GM10248 (cell line): ENCODE data around the gene CFAP46.
"Not testable (repeated sequence)": the region's sequence is repeated elsewhere in the genome, so short reads cannot be mapped to it uniquely, and the experiment has no call there.

Experiments
- CTCF ChIA-PET: fragments of 300-600 bp; sonication (Branson Sonifier 250); formaldehyde crosslinking; extraction: SDS; loops from one replicate; lab custom pipeline; 2021; ENCODE audit warnings: antibody characterized with exemption; lab: Yijun Ruan, JAX
- POLR2A ChIA-PET: fragments of 350-650 bp; sonication (Branson Sonifier 250); formaldehyde crosslinking; extraction: SDS; loops from one replicate; lab custom pipeline; 2020; ENCODE audit warnings: antibody characterized with exemption; lab: Yijun Ruan, JAX
- DNase-seq: peaks from one replicate; pipeline ENCODE4 v3.0.0; 2012; ENCODE audit errors: extremely low spot score
- TF ChIP-seq, protein P1 (sequence below): IDR thresholded peaks from 2 replicates; pipeline ENCODE4 v1.5.1; 2012; ENCODE audit warnings: mild to moderate bottlenecking, low read depth; ENCODE audit errors: extremely low read depth, missing control alignments, control extremely low read depth

The CFAP46 gene

DNA sequence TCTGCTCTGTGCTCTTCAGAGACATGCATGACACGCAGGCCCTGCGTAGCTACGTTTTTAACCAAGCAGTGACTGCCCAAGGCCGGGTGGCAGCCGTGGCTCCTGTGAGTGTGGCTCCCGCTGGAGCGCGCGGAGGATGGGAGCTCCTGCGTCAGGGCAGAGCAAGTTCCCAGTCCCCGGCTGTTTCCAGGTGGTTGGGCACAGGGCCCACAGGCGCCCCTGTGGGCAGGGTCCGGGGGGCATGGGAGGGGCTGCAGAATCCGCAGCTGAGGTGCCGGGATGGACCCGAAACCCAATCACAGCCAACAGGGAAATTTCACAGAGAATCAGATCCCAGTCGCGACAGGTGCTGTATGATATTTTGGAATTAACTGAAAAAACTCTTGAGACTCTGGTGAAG is 166.2 kb downstream of the CFAP46 start:
- CTCF ChIA-PET, result no interaction called here
- TF ChIP-seq, protein P1, sequence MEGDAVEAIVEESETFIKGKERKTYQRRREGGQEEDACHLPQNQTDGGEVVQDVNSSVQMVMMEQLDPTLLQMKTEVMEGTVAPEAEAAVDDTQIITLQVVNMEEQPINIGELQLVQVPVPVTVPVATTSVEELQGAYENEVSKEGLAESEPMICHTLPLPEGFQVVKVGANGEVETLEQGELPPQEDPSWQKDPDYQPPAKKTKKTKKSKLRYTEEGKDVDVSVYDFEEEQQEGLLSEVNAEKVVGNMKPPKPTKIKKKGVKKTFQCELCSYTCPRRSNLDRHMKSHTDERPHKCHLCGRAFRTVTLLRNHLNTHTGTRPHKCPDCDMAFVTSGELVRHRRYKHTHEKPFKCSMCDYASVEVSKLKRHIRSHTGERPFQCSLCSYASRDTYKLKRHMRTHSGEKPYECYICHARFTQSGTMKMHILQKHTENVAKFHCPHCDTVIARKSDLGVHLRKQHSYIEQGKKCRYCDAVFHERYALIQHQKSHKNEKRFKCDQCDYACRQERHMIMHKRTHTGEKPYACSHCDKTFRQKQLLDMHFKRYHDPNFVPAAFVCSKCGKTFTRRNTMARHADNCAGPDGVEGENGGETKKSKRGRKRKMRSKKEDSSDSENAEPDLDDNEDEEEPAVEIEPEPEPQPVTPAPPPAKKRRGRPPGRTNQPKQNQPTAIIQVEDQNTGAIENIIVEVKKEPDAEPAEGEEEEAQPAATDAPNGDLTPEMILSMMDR, result no peak
- POLR2A ChIA-PET, result no interaction called here
- DNase-seq, result no peak

DNA sequence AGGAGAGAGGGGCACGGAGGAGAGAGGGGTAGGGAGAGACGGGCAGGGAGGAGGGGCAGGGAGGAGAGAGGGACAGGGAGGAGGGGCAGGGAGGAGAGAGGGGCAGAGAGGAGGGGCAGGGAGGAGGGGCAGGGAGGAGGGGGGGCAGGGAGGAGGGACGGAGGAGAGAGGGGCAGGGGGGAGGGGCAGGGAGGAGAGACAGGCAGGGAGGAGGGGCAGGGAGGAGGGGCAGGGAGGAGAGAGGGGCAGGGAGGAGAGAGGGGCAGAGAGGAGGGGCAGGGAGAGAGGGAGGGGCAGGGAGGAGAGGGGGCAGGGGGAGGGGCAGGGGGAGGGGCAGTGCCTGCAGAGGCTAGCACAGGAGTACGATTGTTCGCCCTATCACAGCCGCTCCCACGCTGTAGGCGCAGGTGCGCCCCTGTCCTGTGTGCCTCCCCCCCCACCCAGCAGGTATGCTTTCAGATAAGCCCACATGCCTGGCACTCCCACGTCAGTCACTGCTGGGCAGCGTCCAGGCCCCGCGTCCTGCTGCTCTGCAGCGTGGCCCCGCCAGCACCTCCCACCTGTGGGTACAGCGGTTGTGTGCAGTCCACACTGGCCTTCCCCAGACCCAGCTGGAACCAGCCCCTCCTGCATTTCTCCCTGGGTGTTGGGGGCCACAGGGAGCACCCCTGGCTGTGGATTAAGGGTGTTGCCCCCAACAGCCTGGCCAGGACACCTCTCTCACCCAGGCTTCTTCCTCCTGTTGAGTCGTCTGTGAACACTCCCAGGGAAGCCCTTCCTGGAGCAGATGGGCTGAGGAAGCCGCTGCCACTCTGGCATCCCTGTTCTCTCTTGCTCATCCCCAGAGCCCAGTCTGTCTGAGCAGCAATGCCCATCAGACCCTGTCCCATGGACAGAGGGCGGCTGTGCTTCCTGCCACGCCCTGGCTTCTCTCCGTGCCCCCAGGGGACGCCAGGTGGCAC is 167.2 kb downstream of the CFAP46 start:
- CTCF ChIA-PET, result no interaction called here
- no peak for DNase-seq
- TF ChIP-seq, protein P1, result no peak
- POLR2A ChIA-PET, result no interaction called here

DNA sequence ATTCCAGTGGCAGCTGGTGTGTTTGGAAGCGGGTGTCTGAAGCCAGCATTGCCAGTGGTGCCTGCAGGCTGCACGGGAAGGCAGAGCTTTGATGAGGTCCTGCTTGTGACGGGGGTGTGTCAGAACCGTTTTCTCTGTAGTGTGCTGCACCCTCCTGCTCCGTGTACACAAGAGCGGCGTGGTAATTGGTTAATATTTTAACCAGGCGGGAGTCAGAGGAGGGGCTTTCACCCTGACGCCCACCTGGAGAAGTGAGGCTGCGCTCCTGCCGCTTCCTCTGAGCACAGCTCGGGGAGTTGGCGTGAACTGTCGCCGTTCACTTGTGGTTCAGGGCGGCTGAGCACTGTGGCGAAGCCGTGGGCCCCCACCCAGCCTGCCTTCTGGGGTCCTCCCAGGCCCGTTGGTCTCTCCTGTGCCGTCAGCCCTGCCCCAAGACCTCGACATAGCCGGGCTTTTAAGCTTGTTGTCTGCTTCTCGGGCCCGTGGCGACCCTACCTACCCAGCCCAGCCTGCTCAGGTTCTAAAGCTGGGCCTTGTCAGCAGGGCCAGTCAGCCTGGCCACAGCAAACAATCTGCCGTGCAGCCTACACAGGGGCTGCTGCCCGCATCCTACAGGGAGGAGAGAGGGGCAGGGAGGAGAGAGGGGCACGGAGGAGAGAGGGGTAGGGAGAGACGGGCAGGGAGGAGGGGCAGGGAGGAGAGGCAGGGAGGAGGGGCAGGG is 168.0 kb downstream of the CFAP46 start:
- POLR2A ChIA-PET, result no interaction called here
- TF ChIP-seq, protein P1, result no peak
- DNase-seq, result no peak
- CTCF ChIA-PET, result interaction anchor here (1.4 kb wide), 1 partner anchor 12 kb away, joined by 3 read pairs; no protein-coding TSS in a partner anchor

DNA sequence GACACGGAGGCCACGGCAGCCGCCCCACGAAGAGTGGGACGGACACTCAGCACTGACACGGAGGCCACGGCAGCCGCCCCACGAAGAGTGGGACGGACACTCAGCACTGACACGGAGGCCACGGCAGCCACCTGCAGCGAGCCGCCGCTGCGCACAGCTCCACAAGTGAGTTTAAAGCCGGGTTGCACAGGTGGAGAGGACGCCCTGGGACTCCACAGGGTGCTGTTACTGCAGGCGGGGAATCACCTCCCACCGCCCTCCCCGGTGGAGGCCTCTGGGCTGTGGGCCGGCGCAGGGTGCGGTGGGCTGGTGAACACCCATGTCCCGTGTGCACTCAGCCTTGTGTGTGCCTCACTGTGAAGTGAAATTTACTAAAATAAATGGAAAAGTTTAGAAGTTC is 169.6 kb downstream of the CFAP46 start:
- POLR2A ChIA-PET, result not testable (repeated sequence)

DNA sequence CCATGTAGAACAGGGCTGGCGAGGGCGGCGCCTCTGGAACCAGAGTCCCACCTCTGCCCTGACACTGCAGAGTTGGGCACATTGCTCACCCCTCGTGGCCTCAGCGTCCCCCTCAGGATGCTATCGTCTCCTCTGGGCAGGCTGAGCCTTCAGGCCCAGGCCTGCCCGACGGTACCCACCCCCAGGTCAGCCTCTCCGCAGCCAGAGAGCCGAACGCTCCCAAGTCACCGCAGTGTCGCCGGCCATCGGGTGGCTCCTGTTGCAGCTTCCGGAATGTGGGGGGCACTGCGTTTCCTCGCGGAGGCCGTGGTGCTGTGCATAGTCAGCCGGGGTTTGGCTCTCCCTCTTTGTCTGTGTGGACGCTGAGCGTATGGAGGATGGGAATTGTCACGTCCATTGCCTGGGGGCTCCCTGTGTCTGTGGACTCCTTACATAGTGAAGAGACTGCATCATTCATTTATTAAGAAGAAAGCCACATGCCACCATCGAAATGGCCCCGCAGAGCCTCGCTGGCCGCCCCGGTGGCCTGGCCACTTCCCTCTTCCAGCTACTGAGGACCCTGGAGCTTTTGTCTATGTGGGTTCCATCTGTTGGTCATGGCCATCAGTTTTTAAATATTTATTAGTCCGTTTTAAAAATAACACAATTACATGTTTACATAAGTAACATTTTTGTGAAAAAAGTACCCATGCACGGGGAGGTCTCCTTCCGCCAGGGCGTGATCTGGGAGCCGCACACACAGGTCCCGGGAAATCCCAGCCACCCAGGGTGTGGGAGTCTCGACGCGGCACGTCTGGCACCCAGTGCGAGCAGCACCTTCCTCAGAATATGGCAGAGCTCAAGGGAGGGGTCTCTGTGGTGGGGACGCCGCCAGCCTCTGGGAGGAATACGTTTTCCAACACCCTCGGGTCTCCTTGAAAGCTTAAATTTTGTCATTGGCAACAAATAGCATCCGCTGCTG is 172.0 kb downstream of the CFAP46 start:
- ChIA-PET CTCF (no interaction called here), POLR2A (no interaction called here)
- TF ChIP-seq, protein P1, result no peak
- DNase-seq, result no peak

More for the DNA sequence above, 169.6 kb downstream of the CFAP46 start:
- not testable (repeated sequence) for DNase-seq
- CTCF ChIA-PET, result interaction anchor here (1.3 to 1.4 kb wide), 2 partner anchors 10 to 11 kb away, joined by 3 read pairs; no protein-coding TSS in a partner anchor

DNA sequence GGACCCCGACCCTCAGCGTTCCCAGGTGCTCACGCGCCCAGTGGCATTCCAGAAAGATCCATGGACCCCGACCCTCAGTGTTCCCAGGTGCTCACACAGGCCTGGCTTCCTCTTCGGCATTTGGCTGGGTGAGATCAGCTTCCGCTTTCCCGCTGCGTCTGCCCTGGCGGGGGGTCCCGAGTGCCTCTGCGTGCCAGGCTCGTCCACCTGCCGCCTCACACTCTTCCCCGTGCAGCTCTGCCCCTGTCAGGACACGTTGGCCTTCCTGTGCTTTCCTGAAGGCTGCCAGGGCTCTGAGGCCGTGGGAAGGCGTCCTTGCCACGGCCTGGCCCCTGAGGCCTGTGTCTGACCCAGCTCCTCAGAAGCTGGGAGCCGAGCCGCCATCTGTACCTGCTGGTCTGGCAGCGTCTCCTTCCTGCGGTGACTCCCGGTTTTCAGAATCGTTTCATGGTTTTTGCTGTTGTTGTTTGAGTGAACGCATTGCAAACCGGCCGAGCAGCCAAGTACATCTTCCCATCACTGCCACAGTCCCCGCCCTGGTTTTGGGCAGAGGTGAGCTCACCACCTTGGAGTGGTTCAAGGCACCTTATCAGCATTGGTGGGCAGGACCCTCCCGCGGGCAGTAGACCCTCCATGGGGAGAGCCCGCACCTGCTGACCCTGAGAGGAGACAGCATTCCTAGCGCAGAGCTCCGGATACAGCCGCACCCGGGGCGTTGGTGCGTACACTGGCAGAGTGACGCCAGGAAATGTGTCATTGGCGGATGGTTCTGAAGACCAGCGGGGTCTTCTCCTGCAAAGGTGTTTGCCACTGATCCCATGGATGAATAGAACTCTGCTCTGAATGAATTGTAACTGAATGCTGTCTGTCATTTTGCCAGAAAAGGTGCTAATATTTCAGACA is 173.8 kb downstream of the CFAP46 start:
- TF ChIP-seq, protein P1, result no peak
- CTCF ChIA-PET, result no interaction called here
- no peak for DNase-seq
- POLR2A ChIA-PET, result no interaction called here
